Thoracic aorta endothelial cell (primary cell): ENCODE data around the gene IRAK2. TPM values are rescaled to one million over a fixed set of nuclear protein-coding genes. Genes with fewer than 3 reads are reported as not detected.

ENCODE experiments used
- small RNA-seq: library from RNA; depleted of rRNA; stranded (forward); fragments of <200 nt; gene quantifications from one replicate; pipeline ENCODE3, GENCODE V24; 2012
- total RNA-seq: library from RNA; depleted of rRNA; stranded (reverse); fragments of >200 nt; gene quantifications from 2 replicates; pipeline ENCODE4 v1.2.3, GENCODE V29; 2012

The IRAK2 gene, protein sequence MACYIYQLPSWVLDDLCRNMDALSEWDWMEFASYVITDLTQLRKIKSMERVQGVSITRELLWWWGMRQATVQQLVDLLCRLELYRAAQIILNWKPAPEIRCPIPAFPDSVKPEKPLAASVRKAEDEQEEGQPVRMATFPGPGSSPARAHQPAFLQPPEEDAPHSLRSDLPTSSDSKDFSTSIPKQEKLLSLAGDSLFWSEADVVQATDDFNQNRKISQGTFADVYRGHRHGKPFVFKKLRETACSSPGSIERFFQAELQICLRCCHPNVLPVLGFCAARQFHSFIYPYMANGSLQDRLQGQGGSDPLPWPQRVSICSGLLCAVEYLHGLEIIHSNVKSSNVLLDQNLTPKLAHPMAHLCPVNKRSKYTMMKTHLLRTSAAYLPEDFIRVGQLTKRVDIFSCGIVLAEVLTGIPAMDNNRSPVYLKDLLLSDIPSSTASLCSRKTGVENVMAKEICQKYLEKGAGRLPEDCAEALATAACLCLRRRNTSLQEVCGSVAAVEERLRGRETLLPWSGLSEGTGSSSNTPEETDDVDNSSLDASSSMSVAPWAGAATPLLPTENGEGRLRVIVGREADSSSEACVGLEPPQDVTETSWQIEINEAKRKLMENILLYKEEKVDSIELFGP
- total RNA-seq = 22.1 and 24.8 TPM in 2 replicates

DNA sequence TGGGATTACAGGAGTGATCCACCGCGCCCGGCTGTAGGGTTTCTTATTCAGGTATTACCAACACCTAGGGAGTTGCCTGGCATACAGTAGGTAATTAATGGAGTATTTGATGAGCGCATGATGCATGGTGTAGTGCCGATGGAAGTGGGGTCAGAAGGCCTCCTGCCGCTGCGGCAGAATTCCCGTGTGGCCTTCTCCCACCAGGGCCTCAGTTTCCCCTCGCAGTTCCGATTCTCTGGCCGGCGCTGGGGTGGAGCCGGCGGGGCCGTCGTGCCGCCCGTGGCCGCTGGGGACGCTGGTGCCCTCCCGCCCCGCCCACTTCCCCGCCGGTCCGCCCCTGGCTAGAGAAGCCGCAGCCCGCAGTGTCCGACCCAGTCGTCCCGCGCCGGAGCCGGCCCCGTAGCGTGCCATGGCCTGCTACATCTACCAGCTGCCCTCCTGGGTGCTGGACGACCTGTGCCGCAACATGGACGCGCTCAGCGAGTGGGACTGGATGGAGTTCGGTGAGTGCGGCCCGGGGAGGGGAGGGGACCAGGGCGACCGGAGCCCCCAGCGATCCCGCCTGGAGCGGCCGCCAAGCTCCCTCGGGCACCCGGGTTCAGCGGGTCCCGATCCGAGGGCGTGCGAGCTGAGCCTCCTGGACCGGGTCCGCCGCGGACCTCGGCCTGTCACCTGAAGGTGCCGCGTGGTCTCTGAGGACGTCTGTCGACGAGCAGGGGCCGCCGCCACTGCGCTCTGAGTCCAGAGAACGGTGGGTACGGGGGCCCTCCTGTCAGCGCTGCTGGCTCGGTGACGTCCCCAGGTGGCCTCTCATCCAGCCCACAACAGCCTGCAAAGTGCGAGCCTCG is at the start of gene IRAK2:
IRAK2 (plus strand) TSS at position 374 of the 848 bp plus-strand sequence; CDS start at position 410, 36 bp downstream.

DNA sequence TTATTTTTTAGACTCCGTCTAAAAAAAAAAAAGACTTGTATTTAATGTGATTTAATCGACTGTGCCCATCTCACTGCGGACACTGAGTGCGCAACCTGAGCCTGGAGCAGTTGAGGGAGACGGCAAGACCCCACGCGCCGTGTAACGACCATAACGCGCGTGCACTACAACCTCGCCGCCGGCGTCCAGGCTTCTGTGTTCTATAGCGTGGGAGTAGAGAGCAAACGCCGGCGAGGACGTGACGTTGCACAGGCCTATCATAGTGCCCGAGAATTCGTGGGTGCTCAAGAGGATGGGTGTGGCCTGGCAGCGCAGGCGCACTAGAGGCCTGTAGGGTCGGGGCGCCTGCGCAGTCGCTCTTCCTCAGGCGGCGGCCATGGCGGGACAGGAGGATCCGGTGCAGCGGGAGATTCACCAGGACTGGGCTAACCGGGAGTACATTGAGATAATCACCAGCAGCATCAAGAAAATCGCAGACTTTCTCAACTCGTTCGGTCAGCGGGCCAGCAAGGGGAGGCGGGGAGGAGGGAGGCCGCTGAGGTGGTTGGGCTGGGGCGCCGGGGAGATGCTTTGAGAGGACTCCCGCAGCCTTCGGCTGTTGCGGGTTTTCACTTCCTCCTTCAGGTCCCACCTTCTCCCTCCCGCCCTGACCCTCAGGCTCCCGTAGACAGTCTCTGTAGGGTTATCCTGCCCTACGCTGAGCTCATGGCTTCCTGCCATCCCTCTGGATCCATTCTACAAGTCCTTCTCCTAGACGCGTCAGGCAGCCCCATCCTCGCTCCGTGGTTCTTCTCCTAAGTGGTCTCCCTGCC is 49.2 kb upstream of the IRAK2 start, which contains the start of gene BRK1:
BRK1 (plus strand) TSS at position 350 of the 812 bp plus-strand sequence; CDS start at position 377, 27 bp downstream.

DNA sequence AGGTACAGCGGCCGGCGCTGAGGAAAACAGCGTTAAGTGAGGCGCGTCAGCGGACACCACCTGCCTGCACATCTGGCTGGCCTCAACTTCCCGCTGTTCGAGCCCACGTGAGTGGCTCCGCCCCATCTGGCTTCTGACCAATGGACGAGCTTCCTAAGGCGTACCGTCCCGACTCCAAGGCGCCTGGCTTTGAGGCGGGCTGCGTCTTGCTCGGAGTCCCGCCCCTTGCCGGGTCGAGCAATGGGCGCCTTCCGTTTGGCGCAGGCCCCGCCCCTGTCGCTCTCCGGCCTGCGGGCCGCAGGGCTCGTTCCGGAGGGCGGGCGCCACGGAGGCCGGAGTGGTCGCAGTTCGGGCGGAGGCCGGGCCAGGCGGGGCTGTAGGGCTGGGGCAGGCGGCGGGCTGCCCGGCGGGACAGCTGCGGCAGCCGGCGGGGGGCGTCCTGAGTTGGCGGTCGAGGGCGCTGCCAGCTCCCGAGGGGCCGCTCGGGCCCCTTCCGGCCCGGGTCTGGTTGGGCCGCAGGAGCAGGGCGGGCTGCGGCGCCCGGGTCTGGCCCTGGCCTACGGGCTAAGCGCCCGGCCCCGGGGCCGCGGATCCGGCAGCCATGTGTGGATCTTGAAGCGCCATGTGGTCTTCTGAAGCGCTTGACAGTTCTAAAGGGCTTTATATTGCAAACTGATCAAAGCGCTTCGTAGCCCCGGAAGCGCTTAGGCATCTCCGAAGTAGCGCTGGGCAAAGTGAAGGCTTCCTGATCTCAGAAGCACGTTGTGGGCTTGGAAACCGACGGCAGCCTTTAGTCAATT is 83.7 kb downstream of the IRAK2 start, which contains the start of gene TATDN2:
TATDN2 (plus strand) TSS at position 276 of the 800 bp plus-strand sequence. CDS start 742 bp downstream, outside the sequence.

DNA sequence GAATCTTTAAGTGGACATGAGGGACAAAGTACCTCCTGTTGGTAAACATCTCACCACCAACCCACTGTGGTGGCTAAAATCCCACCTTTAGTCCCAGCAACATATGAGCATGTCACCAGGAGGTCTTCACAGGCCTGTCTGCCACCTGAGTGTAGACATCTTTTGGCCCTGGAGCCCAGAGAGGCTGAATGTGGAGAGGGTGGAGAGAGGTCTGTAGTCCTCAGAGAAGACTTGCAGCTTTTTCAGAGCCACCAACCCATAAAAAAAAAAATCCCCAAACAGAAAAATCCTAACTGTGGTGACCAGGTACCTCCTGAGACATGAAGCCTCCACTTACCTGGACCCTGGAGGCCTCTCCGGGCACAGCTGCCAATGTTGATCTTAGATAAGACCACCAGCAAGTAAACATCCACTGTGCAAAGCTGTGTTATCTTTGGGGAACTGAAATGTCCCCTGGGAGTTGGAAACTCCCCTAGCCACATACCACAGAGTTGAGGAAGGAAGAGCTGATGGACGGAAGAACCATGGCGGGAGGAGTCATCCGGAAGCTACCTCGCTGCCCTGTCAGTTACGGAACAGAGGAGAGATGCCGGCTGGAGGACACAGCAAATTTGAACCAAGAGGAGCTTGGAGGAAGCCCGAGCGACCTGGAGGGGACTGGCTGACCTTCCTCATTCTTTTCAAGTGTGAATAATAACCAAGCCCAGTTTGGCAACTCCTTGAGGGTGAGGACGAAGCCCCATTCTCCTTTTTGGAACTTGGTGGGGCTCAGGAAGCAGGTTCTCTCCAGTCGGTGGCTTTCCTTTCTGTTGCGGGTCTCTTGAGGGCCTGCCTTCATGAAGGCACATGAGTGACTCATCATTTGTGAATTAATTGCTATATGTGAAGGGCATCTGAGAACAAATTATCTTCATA is 128.0 kb downstream of the IRAK2 start, which contains the start of gene GHRL:
GHRL (minus strand) TSS at position 443 of the 915 bp plus-strand sequence. CDS start 2,767 bp downstream, outside the sequence.

Small RNA genes within 50 kb of the gene (small RNA-seq; reads per million reads assigned to genes)
- gene RF02126 = not detected

Other genes starting within 250 kb of the IRAK2 start
- 14.5 and 14.6 TPM in 2 replicates for gene IL17RC, start 247.8 kb upstream of the IRAK2 start, total RNA-seq
- 14.7 and 15.2 TPM in 2 replicates for gene CRELD1, start 231.1 kb upstream of the IRAK2 start, total RNA-seq
- gene PRRT3, start 212.5 kb upstream of the IRAK2 start, total RNA-seq = 1.3 TPM in 2 replicates
- gene EMC3, start 178.1 kb upstream of the IRAK2 start, total RNA-seq = 51.5 and 60.7 TPM in 2 replicates
- gene FANCD2, start 138.5 kb upstream of the IRAK2 start, total RNA-seq = 38.4 and 52.9 TPM in 2 replicates
- gene FANCD2OS, start 56.7 kb upstream of the IRAK2 start, total RNA-seq = not detected in 2 replicates
- gene BRK1, start 49.2 kb upstream of the IRAK2 start, total RNA-seq = 108 and 110 TPM in 2 replicates
- gene VHL, start 23.1 kb upstream of the IRAK2 start, total RNA-seq = 47.2 and 53.1 TPM in 2 replicates
- 23.0 and 23.9 TPM in 2 replicates for gene TATDN2, start 83.5 kb downstream of the IRAK2 start, total RNA-seq
- not detected in 2 replicates for gene GHRL, start 128.0 kb downstream of the IRAK2 start, total RNA-seq
- 221 and 227 TPM in 2 replicates for gene SEC13, start 156.2 kb downstream of the IRAK2 start, total RNA-seq